ENCODE measurements around the gene VAMP8.
"Not testable (repeated sequence)": the region's sequence is repeated elsewhere in the genome, so short reads cannot be mapped to it uniquely, and the experiment has no call there.

VAMP8 gene

GRCh38 chr2:85577386-85578242 lies at the start of gene VAMP8:
Gene VAMP8, plus strand, starts transcription at chr2:85577586. Its CDS starts 61 bp downstream, at chr2:85577647.
- DNase-seq = peak; percentile 63

DNA sequence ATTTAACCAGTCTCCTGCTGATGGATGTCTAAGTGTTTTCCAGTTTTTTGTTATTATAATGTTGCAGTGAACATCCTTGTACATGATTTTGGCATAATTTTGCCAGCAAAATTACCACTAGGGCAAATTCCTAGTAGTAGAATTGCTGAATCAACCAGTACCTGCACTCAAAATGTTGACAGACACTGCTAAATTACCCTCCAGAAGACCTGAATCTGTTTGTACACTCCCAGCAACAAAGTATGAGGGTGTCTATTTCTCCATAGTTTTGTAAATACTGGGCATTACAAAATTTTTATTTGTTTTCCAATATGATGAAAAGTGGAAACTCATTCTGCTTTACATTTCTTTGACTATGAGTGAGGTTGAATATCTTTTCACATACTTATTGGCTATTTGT lies 49.6 kb upstream of the VAMP8 start:
- DNase-seq = no peak

- DNase-seq = no peak
These were observed 49.0 kb upstream of the VAMP8 start for GRCh38 chr2:85528355-85528754.

GRCh38 chr2:85529809-85530208 lies 47.6 kb upstream of the VAMP8 start:
- no peak for DNase-seq

DNA sequence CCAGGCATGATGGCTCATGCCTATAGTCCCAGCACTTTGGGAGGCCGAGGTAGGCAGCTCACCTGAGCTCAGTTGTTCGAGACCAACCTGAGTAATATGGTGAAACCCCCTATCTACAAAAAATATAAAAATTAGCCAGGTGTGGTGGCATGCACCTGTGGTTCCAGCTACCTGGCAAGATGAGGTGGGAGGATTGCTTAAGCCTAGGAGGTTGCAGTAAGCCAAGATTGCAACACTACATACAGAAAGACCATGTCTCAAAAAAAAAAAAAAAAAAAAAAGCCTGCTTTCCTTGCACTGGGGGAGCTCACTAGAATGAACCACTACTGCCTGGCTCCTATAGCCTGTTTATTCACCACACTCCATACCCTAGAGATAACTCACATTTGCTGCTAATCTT lies 45.8 kb upstream of the VAMP8 start:
- no peak for DNase-seq

- DNase-seq = no peak
These were observed 43.3 kb upstream of the VAMP8 start for GRCh38 chr2:85534099-85534498.

DNA sequence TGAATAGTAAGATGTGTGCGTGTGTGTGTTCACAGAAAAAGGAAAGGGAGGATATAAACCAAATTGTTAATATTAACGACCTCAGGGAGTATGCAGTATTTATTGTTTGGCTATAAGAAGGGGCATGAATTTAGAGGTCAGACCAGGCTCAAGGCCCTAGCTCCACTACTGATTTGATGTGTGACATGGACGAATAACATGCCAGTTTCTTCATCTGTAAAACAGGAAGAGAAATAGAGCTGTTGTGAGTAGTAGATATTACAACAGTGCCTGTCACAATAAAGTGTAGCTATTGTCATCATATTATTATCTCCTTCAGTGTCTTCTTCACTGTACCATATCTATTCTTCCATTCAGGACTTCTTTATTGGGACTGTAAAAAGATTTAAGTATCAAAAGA lies 42.5 kb upstream of the VAMP8 start:
- no peak for DNase-seq

GRCh38 chr2:85536479-85536878 lies 40.9 kb upstream of the VAMP8 start:
- no peak for DNase-seq

DNA sequence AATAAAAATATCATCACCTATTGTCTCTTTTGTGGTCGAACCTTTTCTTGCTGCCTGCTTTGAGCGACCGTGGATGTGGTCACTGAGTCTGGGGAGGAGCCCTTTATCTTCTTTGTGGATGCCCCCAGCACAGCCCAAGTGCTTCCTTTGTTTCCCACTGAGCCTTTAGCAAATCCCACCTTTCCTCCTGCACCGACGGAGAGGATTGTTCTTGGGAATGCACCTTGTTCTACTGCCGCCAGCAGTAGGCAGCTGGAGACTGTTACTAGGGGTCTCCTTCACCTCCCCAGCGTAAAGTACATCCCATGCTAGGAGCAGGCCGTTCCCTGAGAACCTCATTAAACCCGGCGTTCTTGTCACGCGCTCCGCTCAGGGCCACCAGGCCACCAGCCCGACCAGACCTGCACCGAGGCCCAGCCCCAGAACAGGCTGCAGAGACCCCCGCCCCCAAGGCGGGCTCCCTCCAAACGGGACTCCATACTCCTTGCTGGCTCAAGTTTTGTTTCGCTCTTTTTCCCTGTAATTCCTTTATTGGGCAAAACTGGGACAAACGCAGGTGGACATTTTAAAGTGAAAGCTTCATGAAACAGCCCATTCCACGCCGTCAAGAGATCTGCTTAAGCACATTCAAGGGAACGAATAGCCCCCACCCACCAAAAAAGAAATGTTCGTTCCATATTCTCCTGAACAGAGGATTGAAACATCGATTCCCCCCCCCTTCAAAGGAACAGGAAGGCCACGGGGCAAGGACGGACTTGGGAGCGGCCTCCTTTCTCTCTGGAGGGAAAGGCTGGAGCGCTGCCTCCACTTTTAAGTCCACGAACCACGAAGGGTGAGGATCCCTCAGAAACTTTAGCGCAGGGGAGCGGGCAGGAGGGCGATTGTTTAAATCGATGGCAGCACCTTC lies 39.5 kb upstream of the VAMP8 start:
- DNase-seq = peak; percentile 75

- DNase-seq = peak; percentile 86
These were observed 38.7 kb upstream of the VAMP8 start, which contains the start of gene MAT2A for GRCh38 chr2:85538507-85539360. Gene MAT2A, plus strand, starts transcription at chr2:85539168. Its CDS starts 120 bp downstream, at chr2:85539288.

DNA sequence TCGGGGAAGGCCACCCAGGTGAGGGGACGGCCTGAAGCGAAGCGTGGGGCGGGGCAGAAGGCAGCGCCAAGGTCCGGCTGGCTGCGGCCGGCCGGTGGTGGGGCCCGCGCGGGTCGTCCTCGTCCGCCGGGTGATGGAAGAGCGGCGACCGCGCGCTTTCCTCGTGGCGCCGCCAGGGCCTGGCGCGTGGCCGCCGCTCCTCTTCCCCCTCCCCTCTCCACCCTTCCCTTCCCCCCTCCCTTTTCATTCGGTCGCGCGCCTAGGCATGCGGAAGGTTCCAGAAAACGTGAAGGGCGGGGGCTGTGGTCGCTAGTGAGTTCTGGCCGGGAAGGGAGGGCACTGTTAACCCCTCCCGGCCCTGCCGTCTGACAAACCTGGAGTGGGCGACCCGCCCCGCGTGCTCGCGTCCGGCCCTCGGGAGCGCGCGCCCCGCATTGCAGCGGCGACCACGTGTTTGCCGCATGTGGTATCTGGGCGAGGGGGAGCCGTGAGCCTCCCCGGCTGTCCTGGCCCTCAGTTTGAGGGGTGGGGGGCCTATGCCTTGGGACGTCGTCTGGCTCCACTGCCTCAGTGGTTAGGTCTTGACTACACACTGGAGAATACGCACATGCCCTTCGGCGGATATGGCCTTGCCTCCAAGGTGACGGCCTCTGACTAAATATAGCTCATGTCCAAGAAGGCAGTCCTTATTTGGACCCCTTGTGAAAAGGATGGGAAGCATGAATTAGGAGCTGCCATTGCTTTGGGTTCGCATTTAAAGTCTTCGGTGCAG lies 37.8 kb upstream of the VAMP8 start:
- DNase-seq = peak; percentile 25

DNA sequence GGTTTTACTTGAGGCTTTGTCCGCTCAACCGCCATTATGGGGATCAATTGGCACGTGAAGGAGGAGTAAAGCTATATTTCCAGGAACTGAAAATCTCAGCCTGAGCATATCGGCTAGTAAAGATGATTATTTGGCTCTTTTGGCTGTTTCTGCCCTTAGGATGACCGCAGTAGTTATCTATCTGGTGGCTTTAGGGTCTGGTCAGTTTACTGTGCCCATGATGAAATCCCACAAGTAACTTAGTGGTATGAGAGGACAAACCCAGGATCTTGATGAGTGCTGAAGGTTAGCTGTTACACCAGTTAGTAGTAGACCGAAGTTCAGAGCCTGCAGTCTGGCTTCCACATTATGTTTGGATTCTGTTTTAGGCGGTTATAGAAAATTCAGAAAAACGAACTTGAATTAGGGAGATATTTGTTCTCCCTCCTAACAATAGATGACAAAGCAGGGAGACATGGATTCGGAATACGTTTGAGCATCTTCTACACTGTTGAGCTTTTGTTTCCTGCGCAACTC lies 37.2 kb upstream of the VAMP8 start:
- no peak for DNase-seq

DNA sequence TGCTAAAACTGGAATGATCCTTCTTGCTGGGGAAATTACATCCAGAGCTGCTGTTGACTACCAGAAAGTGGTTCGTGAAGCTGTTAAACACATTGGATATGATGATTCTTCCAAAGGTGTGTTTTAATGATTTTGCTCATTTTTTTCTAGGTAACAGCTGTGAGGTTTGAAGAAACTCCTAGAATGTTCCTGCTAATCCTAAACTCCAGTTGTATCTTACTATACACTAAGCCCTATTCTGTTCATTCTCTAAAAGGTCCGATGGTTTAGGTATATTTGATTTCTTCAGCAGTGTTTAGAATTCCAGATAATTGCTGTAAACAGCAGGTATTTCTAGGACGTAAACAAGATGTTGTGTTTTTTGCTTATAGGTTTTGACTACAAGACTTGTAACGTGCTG lies 36.1 kb upstream of the VAMP8 start:
- DNase-seq = no peak

DNA sequence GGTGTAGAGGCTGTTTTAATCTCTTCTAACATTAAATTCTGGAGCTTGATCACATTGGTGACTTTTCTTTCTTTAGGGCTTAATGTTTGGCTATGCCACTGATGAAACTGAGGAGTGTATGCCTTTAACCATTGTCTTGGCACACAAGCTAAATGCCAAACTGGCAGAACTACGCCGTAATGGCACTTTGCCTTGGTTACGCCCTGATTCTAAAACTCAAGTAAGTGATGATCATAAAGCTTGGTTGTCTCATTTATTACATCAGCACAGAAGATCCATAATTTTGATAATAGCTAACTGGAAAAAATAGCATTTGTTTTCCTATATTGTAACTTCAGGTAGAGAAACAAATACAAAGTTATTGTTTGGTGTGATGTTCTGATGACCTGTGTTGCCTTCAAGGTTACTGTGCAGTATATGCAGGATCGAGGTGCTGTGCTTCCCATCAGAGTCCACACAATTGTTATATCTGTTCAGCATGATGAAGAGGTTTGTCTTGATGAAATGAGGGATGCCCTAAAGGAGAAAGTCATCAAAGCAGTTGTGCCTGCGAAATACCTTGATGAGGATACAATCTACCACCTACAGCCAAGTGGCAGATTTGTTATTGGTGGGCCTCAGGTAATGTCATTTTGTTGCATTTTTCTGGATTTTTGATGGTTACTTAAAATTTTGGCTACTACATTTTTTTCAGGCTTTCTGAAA lies 35.5 kb upstream of the VAMP8 start:
- no peak for DNase-seq

DNA sequence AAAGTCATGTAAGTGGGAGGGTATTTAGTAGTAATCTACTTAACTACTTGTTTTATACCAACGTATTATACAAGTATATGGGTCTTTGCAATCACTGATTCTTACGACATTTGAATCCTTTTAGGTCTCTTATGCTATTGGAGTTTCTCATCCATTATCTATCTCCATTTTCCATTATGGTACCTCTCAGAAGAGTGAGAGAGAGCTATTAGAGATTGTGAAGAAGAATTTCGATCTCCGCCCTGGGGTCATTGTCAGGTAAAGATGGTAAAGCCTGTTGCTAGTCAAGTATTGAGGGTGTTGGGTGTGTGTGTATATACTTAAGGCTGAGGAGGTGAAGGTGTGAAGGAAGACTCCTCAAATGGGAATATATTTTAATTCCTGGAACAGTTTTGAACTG lies 34.6 kb upstream of the VAMP8 start:
- DNase-seq = no peak

GRCh38 chr2:85544254-85544691 lies 33.1 kb upstream of the VAMP8 start:
- not testable (repeated sequence) for DNase-seq

DNA sequence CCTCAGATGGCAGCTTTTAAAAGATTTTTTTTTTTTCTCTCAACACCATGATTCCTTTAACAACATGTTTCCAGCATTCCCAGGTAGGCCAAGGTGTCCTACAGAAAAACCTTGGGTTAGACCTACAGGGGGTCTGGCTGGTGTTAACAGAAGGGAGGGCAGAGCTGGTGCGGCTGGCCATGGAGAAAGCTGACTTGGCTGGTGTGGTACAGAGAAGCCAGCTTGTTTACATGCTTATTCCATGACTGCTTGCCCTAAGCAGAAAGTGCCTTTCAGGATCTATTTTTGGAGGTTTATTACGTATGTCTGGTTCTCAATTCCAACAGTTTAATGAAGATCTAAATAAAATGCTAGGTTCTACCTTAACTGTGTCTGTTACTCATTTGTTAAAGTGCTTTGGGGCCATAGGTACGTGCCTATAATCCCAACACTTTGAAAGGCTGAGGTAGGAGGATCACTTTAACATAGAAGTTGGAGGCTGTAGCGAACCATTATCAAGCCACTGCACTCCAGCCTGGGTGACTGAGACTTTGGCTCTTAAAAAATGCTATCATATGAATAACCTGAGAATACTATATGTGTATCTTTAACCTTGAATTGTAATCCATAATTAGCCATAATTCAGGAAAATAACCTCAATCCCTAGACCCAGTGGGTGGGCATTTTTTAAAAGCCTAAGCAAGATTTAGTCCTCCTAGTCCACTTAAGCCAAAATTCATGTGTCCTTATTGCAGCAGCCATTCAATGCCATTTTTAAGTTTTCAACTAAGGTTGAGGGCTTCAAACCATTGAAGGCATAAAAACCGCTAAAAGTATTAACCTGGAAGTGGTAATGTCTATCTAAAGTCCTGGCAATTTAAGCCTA lies 32.2 kb upstream of the VAMP8 start:
- DNase-seq = not testable (repeated sequence)

GRCh38 chr2:85545780-85546240 lies 31.6 kb upstream of the VAMP8 start:
- DNase-seq = no peak

DNA sequence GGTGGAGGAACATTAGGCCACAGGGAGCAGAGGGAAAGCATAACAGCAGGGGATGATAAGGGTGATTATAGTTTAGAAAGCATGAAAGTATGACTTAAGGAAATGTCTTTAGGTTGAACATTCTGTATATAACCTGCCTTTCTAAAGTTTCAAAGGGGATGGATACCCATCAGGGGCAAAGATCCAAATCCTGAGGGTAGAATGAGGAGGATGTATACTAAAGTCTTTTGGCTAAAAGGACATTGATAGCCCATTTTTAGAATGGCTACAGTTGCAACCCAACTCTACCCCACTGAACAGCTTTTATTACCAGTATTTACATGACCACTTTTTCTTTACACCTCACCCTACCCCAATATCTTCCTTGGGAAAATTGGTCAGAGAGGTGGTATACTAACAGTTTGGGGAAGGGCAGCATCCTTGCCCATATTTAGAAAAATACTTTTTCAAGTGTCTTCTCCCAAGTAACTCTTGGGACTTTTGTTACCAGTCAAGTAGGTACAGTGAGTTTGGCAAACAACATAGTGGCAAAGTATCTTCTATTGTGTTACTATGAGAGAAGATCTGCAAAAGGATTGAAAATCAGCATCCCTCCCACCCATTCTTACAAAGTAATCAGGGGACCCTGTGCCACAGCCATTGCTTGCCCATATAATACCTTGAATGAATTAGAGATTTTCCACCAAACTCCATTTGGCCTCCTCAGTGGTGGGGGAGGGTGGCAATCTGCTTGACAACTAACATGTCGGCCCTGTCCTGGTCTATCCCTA lies 30.1 kb upstream of the VAMP8 start:
- DNase-seq = no peak
